HepG2 (cell line): ENCODE measurements around the gene CAPG. TPM values are rescaled to one million over a fixed set of nuclear protein-coding genes. Genes with fewer than 3 reads are reported as not detected.

Experiments used
- ATAC-seq: fragments of 200-7000 bp; cut with Tn5 transposase; 3 replicates; pipeline ENCODE4 v1.9.1; 2020; ENCODE audit warnings: mild to moderate bottlenecking, moderate library complexity
- BruUV-seq: library from RNA; stranded (reverse); fragments of 400-500 nt; replicated peaks from 2 replicates; lab custom pipeline; 2021; lab: Mats Ljungman, UMichigan
- CTCF ChIA-PET: fragments of 300-600 bp; formaldehyde crosslinking; extraction: SDS; loops from one replicate; lab custom pipeline; 2021; ENCODE audit warnings: low total read pairs, inconsistent platforms, low intra/inter-chr PET ratio; lab: Yijun Ruan, JAX
- POLR2A ChIA-PET: fragments of 350-600 bp; sonication (Branson Sonifier 250); formaldehyde crosslinking; loops from one replicate; lab custom pipeline; 2020; ENCODE audit warnings: antibody characterized with exemption, inconsistent platforms; lab: Yijun Ruan, JAX
- DNase-seq: peaks from one replicate; pipeline ENCODE4 v3.0.0-alpha.2; 2015; ENCODE audit warnings: low spot score
- FAIRE-seq: peaks from 3 replicates; lab custom pipeline; 2011; peaks lifted over from hg19 to GRCh38; lab: Jason Lieb, UNC
- H2AFZ ChIP-seq: one replicate; pipeline ENCODE4 v1.6.1; 2011; ENCODE audit warnings: low read length, inconsistent platforms
- H3K27ac ChIP-seq: fragments of 300-600 bp; 3 replicates; pipeline ENCODE4 v1.8.0; 2011; ENCODE audit warnings: mixed run types, mild to moderate bottlenecking, mixed read lengths, low read length, inconsistent platforms; ENCODE audit not compliant: insufficient read depth; ENCODE audit errors: extremely low read length
- H3K27me3 ChIP-seq, 2 experiments: fragments of 200-600 bp in 1 of 2; 2 replicates in 1 of 2; 3 replicates in 1 of 2; pipeline versions ENCODE4 v1.6.0 to v1.8.0; 2011; ENCODE audit warnings: low read length in 2 of 2, mild to moderate bottlenecking in 2 of 2, moderate library complexity in 2 of 2, inconsistent platforms in 1 of 2; ENCODE audit not compliant: insufficient read depth in 2 of 2, control insufficient read depth in 1 of 2
- H3K36me3 ChIP-seq, 2 experiments: fragments of 200-600 bp in 1 of 2; replicated peaks in 1 of 2; 2 replicates in 1 of 2; 3 replicates in 1 of 2; pipeline versions ENCODE4 v1.5.1 to v1.8.0; 2011; ENCODE audit warnings: low read length in 2 of 2, inconsistent platforms in 1 of 2; ENCODE audit not compliant: insufficient read depth in 2 of 2, control insufficient read depth in 1 of 2
- H3K4me1 ChIP-seq: 2 replicates; pipeline ENCODE4 v1.5.1; 2012; ENCODE audit warnings: low read length, inconsistent platforms; ENCODE audit not compliant: insufficient read depth
- H3K4me2 ChIP-seq: 2 replicates; pipeline ENCODE4 v1.6.0; 2011; ENCODE audit warnings: low read depth, low read length, inconsistent platforms
- H3K4me3 ChIP-seq, 3 experiments: fragments of 200-600 bp in 1 of 3; sonication (generic), shearing (Covaris generic) in 1 of 3; replicated peaks in 1 of 3; 2 replicates each; pipeline ENCODE4 v1.5.1; 2011 to 2016; ENCODE audit warnings: low read length in 3 of 3, inconsistent platforms in 2 of 3, low read depth in 2 of 3, mild to moderate bottlenecking in 2 of 3, control low read depth in 1 of 3, mixed read lengths in 1 of 3; ENCODE audit not compliant: insufficient read depth in 1 of 3
- H3K79me2 ChIP-seq: one replicate; pipeline ENCODE4 v1.6.1; 2011; ENCODE audit warnings: low read length, inconsistent platforms; ENCODE audit not compliant: insufficient read depth
- H3K9ac ChIP-seq: 2 replicates; pipeline ENCODE4 v1.6.0; 2011; ENCODE audit warnings: mild to moderate bottlenecking, low read depth, low read length, inconsistent platforms; ENCODE audit not compliant: insufficient read depth
- H3K9me3 ChIP-seq: 2 replicates; pipeline ENCODE4 v1.5.1; 2012; ENCODE audit warnings: mild to moderate bottlenecking, low read length
- H4K20me1 ChIP-seq: 2 replicates; pipeline ENCODE4 v1.6.0; 2011; ENCODE audit warnings: inconsistent platforms, mild to moderate bottlenecking, low read length, moderate library complexity; ENCODE audit not compliant: insufficient read depth
- BRCA1 ChIP-seq: sonication (generic); formaldehyde crosslinking; IDR thresholded peaks from 2 replicates; pipeline ENCODE4 v1.4.0; 2020; ENCODE audit warnings: missing genetic modification reagents
- NKX3-1 ChIP-seq: sonication (generic); formaldehyde crosslinking; IDR thresholded peaks from 2 replicates; pipeline ENCODE4 v1.5.0; 2020; ENCODE audit warnings: missing genetic modification reagents
- NONO ChIP-seq, 2 experiments: fragments of 450-650 bp in 1 of 2; sonication (generic) in 1 of 2; formaldehyde crosslinking in 1 of 2; IDR thresholded peaks in 1 of 2; conservative IDR thresholded peaks in 1 of 2; 2 replicates each; pipeline versions ENCODE4 v1.6.1 to v1.8.0; 2017 to 2022; ENCODE audit warnings: mild to moderate bottlenecking in 1 of 2, missing genetic modification reagents in 1 of 2, moderate library complexity in 1 of 2
- PPARG ChIP-seq: conservative IDR thresholded peaks from 2 replicates; pipeline ENCODE4 v1.6.1; 2016; ENCODE audit warnings: missing biosample characterization, missing genetic modification reagents
- SALL1 ChIP-seq: sonication (generic); formaldehyde crosslinking; IDR thresholded peaks from 2 replicates; pipeline ENCODE4 v1.8.0; 2022; ENCODE audit warnings: mild to moderate bottlenecking, missing genetic modification reagents
- STAG1 ChIP-seq: sonication (generic); formaldehyde crosslinking; IDR thresholded peaks from 2 replicates; pipeline ENCODE4 v1.4.0; 2020; ENCODE audit warnings: missing genetic modification reagents
- ZNF264 ChIP-seq: sonication (generic); formaldehyde crosslinking; IDR thresholded peaks from 2 replicates; pipeline ENCODE4 v1.4.0; 2020; ENCODE audit warnings: missing genetic modification reagents
- ZNF350 ChIP-seq: sonication (generic); formaldehyde crosslinking; IDR thresholded peaks from 2 replicates; pipeline ENCODE4 v1.4.0; 2020; ENCODE audit warnings: mild to moderate bottlenecking, low read depth, missing genetic modification reagents, borderline replicate concordance
- in situ Hi-C: cut with HindIII; loops from 2 replicates; pipeline ENCODE4 v1.10.0; 2017; ENCODE audit warnings: low pct_unique_long_range_greater_than_20kb; ENCODE audit not compliant: extremely low pct_ligation_motif_present
- intact Hi-C: fragments of 100-400 bp; cut with micrococcal nuclease; formaldehyde crosslinking; loops from one replicate; pipeline ENCODE4 v1.10.0; 2022; ENCODE audit not compliant: unreplicated experiment
- polyA plus RNA-seq, 8 experiments: library from polyadenylated mRNA; depleted of rRNA in 3 of 8; stranded (reverse) in 7 of 8; unstranded in 1 of 8; fragments of >200 nt; fragmentation: Illumina TruSeq in 4 of 8; extraction: Trizol in 4 of 8; gene quantifications; 2 replicates each; pipeline versions ENCODE4 v1.2.1 to v1.2.3, GENCODE V29; 2011 to 2016; ENCODE audit warnings: low read depth in 4 of 8, missing spikeins in 1 of 8, mixed read lengths in 1 of 8; ENCODE audit not compliant: insufficient read depth in 1 of 8
- total RNA-seq, 5 experiments: library from RNA; depleted of rRNA; stranded (reverse); fragments of >200 nt; fragmentation: Illumina TruSeq; extraction: Trizol; gene quantifications; 2 replicates each; pipeline ENCODE4 v1.2.3, GENCODE V29; 2016; ENCODE audit warnings: low read depth in 1 of 5
- TF ChIP-seq, protein P1 (sequence below): sonication (generic); formaldehyde crosslinking; IDR thresholded peaks from 2 replicates; pipeline ENCODE4 v1.4.0; 2020; ENCODE audit warnings: missing genetic modification reagents
- TF ChIP-seq, protein P2 (sequence below): sonication (generic); formaldehyde crosslinking; IDR thresholded peaks from 2 replicates; pipeline ENCODE4 v1.8.0; 2022; ENCODE audit warnings: mild to moderate bottlenecking, missing genetic modification reagents, borderline replicate concordance
- TF ChIP-seq, protein P3 (sequence below): sonication (generic); formaldehyde crosslinking; IDR thresholded peaks from 2 replicates; pipeline ENCODE4 v1.4.0; 2020; ENCODE audit warnings: missing genetic modification reagents, borderline replicate concordance
- TF ChIP-seq, protein P4 (sequence below): sonication (generic); formaldehyde crosslinking; conservative IDR thresholded peaks from 2 replicates; pipeline ENCODE4 v1.4.0; 2020; ENCODE audit warnings: missing genetic modification reagents

CAPG gene
- total and polyA plus RNA-seq, 2 of the 13 experiments (the other 11 are each of a cell fraction or from before 2014, with no cell fraction given) = 12.7 to 18.2 TPM

DNA sequence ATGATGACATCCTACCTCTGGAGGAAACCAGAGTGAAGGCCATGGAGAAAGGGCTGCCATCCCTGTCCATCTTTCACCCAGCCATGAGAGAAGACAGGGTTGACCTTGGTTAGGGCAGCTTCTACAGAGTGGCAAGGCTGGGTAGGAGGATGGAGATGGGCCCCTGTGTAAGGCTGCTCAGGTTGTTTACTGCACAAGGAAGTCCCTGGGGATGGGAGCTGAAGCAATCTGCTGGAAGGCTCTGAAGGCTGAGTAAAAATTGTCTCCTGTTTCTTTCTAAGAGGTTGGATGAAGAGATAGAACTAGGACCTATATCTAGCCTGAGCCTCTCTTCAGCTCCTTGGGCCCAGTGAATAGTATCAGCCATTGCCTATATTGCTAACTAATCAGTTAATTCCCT lies 41.2 kb downstream of the CAPG start:
- CTCF ChIA-PET = no interaction called here

More for the DNA sequence above, 41.2 kb downstream of the CAPG start:
- no peak overlapping the region for H3K4me3 ChIP-seq
- TF ChIP-seq NONO (IDR thresholded peaks at IDR 0.05) (no peak), NONO (CRISPR knock-in tag; conservative IDR thresholded peaks at IDR 0.05) (no peak), STAG1 (CRISPR knock-in tag) (no peak), ZNF350 (CRISPR knock-in tag) (no peak), PPARG (CRISPR knock-in tag) (no peak), NKX3-1 (CRISPR knock-in tag) (no peak), SALL1 (CRISPR knock-in tag) (no peak), BRCA1 (CRISPR knock-in tag) (no peak), ZNF264 (CRISPR knock-in tag) (no peak)
- TF ChIP-seq, protein P1, sequence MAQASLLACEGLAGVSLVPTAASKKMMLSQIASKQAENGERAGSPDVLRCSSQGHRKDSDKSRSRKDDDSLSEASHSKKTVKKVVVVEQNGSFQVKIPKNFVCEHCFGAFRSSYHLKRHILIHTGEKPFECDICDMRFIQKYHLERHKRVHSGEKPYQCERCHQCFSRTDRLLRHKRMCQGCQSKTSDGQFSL (CRISPR knock-in tag) = no peak
- TF ChIP-seq, protein P2, sequence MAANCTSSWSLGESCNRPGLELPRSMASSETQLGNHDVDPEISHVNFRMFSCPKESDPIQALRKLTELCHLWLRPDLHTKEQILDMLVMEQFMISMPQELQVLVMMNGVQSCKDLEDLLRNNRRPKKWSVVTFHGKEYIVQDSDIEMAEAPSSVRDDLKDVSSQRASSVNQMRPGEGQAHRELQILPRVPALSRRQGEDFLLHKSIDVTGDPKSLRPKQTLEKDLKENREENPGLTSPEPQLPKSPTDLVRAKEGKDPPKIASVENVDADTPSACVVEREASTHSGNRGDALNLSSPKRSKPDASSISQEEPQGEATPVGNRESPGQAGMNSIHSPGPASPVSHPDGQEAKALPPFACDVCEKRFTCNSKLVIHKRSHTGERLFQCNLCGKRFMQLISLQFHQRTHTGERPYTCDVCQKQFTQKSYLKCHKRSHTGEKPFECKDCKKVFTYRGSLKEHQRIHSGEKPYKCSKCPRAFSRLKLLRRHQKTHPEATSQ = no peak
- TF ChIP-seq, protein P3, sequence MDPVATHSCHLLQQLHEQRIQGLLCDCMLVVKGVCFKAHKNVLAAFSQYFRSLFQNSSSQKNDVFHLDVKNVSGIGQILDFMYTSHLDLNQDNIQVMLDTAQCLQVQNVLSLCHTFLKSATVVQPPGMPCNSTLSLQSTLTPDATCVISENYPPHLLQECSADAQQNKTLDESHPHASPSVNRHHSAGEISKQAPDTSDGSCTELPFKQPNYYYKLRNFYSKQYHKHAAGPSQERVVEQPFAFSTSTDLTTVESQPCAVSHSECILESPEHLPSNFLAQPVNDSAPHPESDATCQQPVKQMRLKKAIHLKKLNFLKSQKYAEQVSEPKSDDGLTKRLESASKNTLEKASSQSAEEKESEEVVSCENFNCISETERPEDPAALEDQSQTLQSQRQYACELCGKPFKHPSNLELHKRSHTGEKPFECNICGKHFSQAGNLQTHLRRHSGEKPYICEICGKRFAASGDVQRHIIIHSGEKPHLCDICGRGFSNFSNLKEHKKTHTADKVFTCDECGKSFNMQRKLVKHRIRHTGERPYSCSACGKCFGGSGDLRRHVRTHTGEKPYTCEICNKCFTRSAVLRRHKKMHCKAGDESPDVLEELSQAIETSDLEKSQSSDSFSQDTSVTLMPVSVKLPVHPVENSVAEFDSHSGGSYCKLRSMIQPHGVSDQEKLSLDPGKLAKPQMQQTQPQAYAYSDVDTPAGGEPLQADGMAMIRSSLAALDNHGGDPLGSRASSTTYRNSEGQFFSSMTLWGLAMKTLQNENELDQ (CRISPR knock-in tag) = no peak
- TF ChIP-seq, protein P4, sequence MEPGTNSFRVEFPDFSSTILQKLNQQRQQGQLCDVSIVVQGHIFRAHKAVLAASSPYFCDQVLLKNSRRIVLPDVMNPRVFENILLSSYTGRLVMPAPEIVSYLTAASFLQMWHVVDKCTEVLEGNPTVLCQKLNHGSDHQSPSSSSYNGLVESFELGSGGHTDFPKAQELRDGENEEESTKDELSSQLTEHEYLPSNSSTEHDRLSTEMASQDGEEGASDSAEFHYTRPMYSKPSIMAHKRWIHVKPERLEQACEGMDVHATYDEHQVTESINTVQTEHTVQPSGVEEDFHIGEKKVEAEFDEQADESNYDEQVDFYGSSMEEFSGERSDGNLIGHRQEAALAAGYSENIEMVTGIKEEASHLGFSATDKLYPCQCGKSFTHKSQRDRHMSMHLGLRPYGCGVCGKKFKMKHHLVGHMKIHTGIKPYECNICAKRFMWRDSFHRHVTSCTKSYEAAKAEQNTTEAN (CRISPR knock-in tag) = no peak
- in situ Hi-C loops = no loop called here
- BruUV-seq = no TSS peak
- no peaks in the 10 kb centered on the region for H3K79me2 ChIP-seq
- POLR2A ChIA-PET = interaction anchor here (1.1 to 2.9 kb wide), 5 partner anchors 15 to 184 kb away, joined by 4 to 25 read pairs (median 6); partner anchors contain the start of genes ELMOD3, MAT2A, RETSAT and SH2D6
- no peaks in the 10 kb centered on the region for H3K36me3 ChIP-seq
- no peak overlapping the region for H3K9ac ChIP-seq
- no peaks in the 10 kb centered on the region for H3K27me3 ChIP-seq
- H3K9me3 ChIP-seq = no peaks in the 10 kb centered on the region
- H3K4me1 ChIP-seq = peaks cover 51% of the 10 kb centered on the region
- FAIRE-seq (no peak), DNase-seq (no peak), ATAC-seq (no peak)
- no peak overlapping the region for H2AFZ ChIP-seq
- no peaks in the 10 kb centered on the region for H4K20me1 ChIP-seq
- H3K27ac ChIP-seq = no peak overlapping the region
- intact Hi-C loops = no loop called here
- H3K4me2 ChIP-seq = no peak overlapping the region
